Activated T-helper 1 cell treated with anti-CD3 and anti-CD28 coated beads, Interleukin-12 subunit alpha, Interleukin-12 subunit beta, Interleukin-2, Interleukin-4 antibody, amounts not matched to agents 30 ng/mL and 10 ng/mL and 1 ng/mL, durations not matched to agents 14 hours and 24 hours and 36 hours (primary cell): ENCODE data around the gene TATDN2. TPM values are rescaled to one million over a fixed set of nuclear protein-coding genes. Genes with fewer than 3 reads are reported as not detected.
"Not testable (repeated sequence)": the region's sequence is repeated elsewhere in the genome, so short reads cannot be mapped to it uniquely, and the experiment has no call there.

Source experiments
- DNase-seq: peaks from one replicate; pipeline ENCODE4 v3.0.0; 2021; ENCODE audit warnings: low spot score
- H3K27ac Mint-ChIP-seq: one replicate; pipeline ENCODE4 v1.8.0; 2021; ENCODE audit warnings: mild to moderate bottlenecking, mixed read lengths
- H3K27me3 Mint-ChIP-seq: one replicate; pipeline ENCODE4 v1.8.0; 2022; ENCODE audit warnings: mild to moderate bottlenecking, moderate library complexity, mixed read lengths; ENCODE audit not compliant: insufficient read depth
- H3K36me3 Mint-ChIP-seq: one replicate; pipeline ENCODE4 v1.8.0; 2021; ENCODE audit warnings: low read depth, mixed read lengths
- H3K4me1 Mint-ChIP-seq: one replicate; pipeline ENCODE4 v1.8.0; 2021; ENCODE audit warnings: low read depth, mixed read lengths
- H3K4me3 Mint-ChIP-seq: one replicate; pipeline ENCODE4 v1.8.0; 2021; ENCODE audit warnings: mild to moderate bottlenecking, moderate library complexity, mixed read lengths
- H3K9me3 Mint-ChIP-seq: one replicate; pipeline ENCODE4 v1.8.0; 2021; ENCODE audit warnings: mixed read lengths
- intact Hi-C: fragments of 100-400 bp; cut with micrococcal nuclease; formaldehyde crosslinking; loops from one replicate; pipeline ENCODE4 v1.15.1; 2024
- total RNA-seq: library from RNA; stranded (reverse); gene quantifications from 2 replicates; pipeline ENCODE4 v1.2.3, GENCODE V29; 2022

TATDN2 gene
- total RNA-seq, 1 donor from 2014 or later = 80.4 TPM

DNA sequence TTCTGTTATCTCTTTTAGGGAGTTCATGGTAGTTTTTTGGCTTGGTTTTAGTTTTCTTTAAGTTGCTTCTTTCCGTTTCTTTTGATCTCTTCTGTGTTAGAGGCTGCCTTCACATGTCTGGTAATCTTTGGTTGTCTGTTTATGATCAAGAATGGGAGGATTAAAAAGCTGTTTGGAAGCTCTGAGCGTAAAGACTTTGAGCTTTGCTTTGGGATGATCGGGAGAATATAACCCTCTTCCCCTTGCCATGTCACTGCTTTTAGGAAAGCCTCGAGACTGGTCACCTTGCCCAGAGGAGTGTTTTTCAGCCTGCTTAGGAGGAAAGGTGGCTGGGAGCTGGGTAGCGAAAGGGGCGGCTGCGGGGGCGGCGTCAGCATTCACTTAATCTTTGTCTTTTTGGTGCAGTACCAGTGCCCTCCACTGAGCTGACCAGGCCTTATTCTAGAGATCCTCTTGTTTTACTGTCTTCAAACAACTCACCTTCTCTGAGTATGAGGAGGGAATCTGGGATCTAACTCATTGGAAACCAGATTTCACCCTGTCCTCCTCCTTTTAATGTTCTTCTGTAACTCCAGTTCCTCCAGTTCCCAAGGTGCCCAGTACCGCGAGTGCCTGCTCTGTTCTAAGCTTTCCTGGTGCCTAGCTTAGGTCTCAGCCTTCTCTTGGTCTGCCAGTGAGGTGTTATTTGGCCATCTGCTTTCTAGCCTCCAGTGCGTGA is 15.5 kb downstream of the TATDN2 start:
- peaks cover 74% of the 10 kb centered on the region for H3K4me1 Mint-ChIP-seq
- H3K4me3 Mint-ChIP-seq = peak overlapping the region; percentile 79
- H3K9me3 Mint-ChIP-seq = no peaks in the 10 kb centered on the region
- peaks cover 63% of the 10 kb centered on the region for H3K36me3 Mint-ChIP-seq
- H3K27ac Mint-ChIP-seq = peak overlapping the region; percentile 80
- intact Hi-C loops = loop anchor here (1.0 to 5.0 kb wide), 5 partner anchors 14 to 148 kb away; partner anchors contain the start of gene VHL
- H3K27me3 Mint-ChIP-seq = no peaks in the 10 kb centered on the region
- peak; percentile 51 for DNase-seq

DNA sequence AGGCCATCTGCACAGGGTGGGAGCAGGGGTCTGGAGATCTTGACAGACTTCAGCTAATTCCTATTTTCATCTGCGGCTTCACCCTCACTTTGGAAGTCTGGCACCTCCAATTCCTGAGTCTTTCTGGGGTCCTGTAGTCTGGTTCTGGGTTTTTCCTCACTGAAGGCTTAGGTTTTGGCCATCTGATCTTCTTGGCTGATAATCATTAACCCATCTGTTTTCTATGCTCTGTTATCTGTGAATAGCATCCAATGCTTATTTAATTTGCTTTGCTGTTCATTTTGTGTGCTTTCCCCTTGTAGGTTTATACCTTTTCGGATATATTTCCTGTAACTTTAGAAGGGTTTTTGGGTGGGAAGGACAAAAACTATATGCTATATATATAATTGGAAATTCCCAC is 17.6 kb downstream of the TATDN2 start:
- intact Hi-C loops = no loop called here
- peak overlapping the region; percentile 65 for H3K27ac Mint-ChIP-seq
- no peaks in the 10 kb centered on the region for H3K9me3 Mint-ChIP-seq
- no peaks in the 10 kb centered on the region for H3K27me3 Mint-ChIP-seq
- peaks cover 57% of the 10 kb centered on the region for H3K36me3 Mint-ChIP-seq
- DNase-seq = no peak
- H3K4me3 Mint-ChIP-seq = peak overlapping the region; percentile 65
- H3K4me1 Mint-ChIP-seq = peaks cover 63% of the 10 kb centered on the region

DNA sequence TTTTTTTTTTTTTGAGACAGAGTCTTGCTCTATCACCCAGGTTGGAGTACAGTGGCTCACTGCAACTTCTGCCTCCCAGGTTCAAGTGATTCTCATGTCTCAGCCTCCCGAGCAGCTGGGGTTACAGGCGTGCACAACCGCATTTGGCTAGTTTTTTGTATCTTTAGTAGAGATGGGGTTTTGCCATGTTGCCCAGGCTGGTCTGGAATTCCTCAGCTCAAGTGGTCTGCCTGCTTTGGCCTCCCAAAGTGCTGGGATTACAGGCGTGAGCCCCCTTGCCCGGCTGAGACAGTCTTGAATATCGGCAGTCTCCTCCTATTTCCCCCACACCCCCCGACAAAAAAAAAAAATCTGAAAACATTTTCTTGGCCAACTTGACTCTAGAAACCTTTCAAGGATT is 18.7 kb downstream of the TATDN2 start:
- H3K27me3 Mint-ChIP-seq, DNase-seq, H3K27ac Mint-ChIP-seq, H3K9me3 Mint-ChIP-seq, intact Hi-C loops: not testable (repeated sequence)
- H3K4me3 Mint-ChIP-seq = peak overlapping the region; percentile 34
- H3K36me3 Mint-ChIP-seq = peaks cover 53% of the 10 kb centered on the region
- H3K4me1 Mint-ChIP-seq = peaks cover 58% of the 10 kb centered on the region

DNA sequence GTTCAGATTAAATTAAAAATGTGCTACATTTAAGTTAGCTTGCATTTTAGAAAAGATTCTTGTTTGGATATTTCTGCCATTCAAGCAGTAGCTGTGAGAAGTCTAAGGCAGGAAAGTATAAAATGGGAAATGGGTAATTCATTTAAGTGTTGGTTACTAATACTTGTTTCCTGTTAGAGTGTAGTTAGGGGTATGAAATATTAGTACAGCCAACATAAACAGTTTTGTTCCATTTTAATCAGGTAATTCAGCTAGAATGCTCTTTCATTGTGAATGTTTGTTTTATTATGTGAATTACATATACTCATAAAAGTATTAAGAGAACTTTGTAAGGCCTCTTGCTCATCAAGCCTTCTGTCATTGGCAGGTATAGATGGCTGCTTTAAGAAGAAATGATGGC is 19.9 kb downstream of the TATDN2 start:
- Mint-ChIP-seq H3K4me1 (peaks cover 56% of the 10 kb centered on the region), H3K4me3 (no peak overlapping the region), H3K36me3 (peaks cover 51% of the 10 kb centered on the region), H3K27me3 (no peaks in the 10 kb centered on the region), H3K9me3 (no peaks in the 10 kb centered on the region), H3K27ac (no peak overlapping the region)
- intact Hi-C loops = no loop called here
- no peak for DNase-seq

DNA sequence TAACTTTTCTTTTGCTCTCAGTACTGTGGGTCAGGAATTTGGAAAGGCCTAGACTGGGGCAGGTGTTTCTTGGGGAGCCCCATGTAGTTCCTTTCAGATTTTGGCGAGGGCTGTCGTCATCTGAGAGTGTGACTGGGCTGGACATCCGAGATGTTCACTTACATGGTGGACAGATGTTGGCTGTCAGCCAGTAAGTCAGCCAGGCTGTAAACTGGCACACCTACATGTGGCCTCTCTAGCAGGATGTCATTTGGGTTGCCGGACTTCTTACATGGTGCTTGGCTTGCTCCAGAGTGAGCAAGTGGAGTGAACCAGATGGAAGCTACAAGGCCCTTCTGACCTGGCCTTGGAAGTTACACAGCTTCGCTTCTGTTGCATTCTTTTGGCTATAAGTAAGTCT is 20.7 kb downstream of the TATDN2 start:
- peaks cover 48% of the 10 kb centered on the region for H3K36me3 Mint-ChIP-seq
- no peak for DNase-seq
- intact Hi-C loops = no loop called here
- peak overlapping the region; percentile 29 for H3K27ac Mint-ChIP-seq
- H3K27me3 Mint-ChIP-seq = no peaks in the 10 kb centered on the region
- H3K4me1 Mint-ChIP-seq = peaks cover 56% of the 10 kb centered on the region
- no peak overlapping the region for H3K4me3 Mint-ChIP-seq
- H3K9me3 Mint-ChIP-seq = no peaks in the 10 kb centered on the region

DNA sequence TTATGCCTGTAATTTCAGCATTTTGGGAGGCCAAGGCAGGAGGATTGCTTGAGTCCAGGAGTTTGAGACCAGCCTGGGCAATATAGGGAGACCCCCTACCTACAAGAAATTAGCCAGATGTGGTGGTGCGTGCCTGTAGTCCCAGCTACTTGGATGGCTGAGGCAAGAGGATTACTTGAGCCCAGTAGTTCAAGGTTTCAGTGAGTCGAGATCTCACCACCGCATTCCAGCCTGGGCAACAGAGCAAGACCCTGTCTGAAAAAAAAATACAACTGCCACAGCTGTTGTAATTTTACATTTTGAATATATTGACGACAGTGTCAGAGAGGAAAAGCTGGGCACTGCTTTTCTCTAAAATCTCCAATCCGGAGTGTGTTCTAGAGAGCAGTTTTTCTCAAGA is 21.2 kb downstream of the TATDN2 start:
- DNase-seq = no peak
- intact Hi-C loops = no loop called here
- Mint-ChIP-seq H3K4me1 (peaks cover 56% of the 10 kb centered on the region), H3K27me3 (no peaks in the 10 kb centered on the region), H3K27ac (no peak overlapping the region), H3K4me3 (no peak overlapping the region), H3K9me3 (no peaks in the 10 kb centered on the region), H3K36me3 (peaks cover 50% of the 10 kb centered on the region)

DNA sequence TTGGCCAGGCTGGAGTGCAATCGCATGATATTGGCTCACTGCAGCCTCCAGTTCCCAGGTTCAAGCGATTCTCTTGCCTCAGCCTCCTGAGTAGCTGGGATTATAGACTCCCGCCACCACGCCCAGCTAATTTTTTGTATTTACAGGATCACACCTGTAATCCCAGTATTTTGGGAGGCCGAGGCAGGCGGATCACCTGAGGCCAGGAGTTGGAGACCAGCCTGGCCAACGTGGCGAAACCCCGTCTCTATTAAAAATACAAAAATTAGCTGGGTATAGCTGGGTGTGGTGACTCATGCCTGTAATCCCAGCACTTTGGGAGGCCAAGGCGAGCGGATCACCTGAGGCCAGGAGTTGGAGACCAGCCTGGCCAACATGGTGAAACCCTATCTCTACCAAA is 24.2 kb downstream of the TATDN2 start:
- H3K27me3 Mint-ChIP-seq, intact Hi-C loops, H3K4me3 Mint-ChIP-seq, H3K27ac Mint-ChIP-seq, DNase-seq, H3K9me3 Mint-ChIP-seq: not testable (repeated sequence)
- H3K36me3 Mint-ChIP-seq = peaks cover 41% of the 10 kb centered on the region
- peaks cover 41% of the 10 kb centered on the region for H3K4me1 Mint-ChIP-seq

DNA sequence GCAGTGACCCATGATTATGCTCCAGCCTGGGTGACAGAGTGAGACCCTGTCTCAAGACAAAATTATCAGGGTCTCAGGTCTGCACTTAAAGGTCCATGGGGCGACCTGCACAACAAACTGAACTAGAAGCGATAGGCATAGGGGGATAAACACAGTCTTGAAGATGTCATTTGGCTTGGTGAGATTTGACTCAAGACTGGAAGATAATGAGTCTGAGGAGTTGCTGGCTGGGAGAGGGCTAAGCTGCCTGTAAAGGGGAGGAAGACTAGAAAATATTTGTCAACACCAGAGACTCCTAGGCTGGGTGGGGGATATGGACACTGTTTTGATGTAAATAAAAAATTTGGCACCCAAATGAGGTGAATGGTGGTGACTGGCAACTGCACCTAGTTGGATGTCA is 24.7 kb downstream of the TATDN2 start:
- Mint-ChIP-seq H3K4me1 (peaks cover 41% of the 10 kb centered on the region), H3K36me3 (peaks cover 44% of the 10 kb centered on the region), H3K27ac (peak overlapping the region; percentile 76), H3K27me3 (no peaks in the 10 kb centered on the region), H3K4me3 (peak overlapping the region; percentile 4), H3K9me3 (no peaks in the 10 kb centered on the region)
- intact Hi-C loops = no loop called here
- DNase-seq = no peak

DNA sequence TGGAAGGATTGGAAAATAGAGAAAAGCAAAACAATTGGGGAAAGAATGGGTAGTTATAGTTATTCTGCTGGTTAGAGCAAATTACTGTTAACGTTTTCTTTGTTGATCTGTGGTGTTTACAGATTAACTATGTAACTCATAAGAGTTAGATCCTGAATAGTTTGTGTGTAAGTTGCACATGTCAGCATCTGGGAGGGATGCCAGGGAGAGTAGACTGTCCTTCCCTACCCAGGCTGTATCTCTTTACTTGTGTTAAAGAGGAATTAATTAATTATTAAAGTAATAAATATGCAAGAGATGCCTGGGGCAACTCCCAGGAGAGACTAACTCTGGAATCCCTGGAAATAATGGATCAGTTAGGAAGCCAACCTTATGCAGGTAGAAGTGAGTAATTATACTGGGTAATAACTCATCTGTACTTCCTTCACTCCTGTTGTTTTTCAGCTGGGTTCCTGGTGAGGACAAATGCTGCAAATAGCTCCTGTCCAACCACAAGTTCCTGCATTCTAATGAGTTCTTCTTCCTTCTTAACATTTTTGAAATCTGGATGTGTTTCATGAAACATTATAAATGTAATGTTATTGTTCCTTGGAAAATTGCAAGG is 25.5 kb downstream of the TATDN2 start:
- intact Hi-C loops = no loop called here
- Mint-ChIP-seq H3K9me3 (no peaks in the 10 kb centered on the region), H3K27ac (peak overlapping the region; percentile 6), H3K27me3 (no peaks in the 10 kb centered on the region), H3K4me3 (peak overlapping the region; percentile 15), H3K36me3 (peaks cover 43% of the 10 kb centered on the region), H3K4me1 (peaks cover 38% of the 10 kb centered on the region)
- DNase-seq = no peak

DNA sequence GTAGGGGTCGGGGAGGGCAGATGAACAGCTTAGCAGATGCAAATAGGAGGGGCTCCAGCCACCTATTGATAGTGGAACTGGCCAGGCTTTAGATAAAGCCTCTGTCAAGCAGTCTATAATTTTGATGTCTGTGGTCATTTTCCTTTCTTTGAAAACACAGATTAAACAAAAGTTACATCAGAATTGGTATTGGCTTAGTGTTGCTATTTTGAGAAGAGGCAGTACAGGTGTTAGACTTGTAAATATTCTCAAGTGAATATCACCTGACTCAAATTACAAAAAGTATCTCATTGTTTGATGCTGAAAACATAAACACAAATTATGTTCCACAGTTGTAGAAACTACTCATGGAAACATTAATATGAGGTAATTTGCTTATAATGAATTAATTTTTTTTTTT is 26.3 kb downstream of the TATDN2 start:
- H3K27ac Mint-ChIP-seq = no peak overlapping the region

DNA sequence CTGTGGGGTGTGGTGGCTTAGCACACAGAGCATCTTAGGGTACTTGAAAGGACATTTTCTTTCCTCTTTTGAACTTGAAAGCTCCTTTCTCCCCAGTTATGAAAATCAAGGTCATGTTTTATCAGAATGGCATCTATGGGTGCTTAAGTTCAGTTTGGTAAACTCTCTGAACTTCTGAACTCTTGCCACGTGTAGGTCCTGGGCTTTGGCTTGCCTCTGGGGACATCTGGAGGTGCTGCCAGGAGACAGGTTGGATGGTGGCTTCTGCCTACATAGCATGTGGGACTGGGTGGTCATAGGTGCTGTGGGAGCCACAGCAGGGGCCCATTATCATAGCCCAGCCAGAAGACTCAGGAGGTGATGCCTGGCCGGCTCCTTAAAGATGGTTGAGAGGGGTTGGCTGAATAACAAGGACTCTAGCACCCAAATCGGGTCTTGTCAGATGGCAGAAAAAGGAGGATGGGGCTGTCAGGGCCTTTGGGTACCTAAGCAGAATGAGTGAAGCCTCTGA is 28.9 kb downstream of the TATDN2 start:
- Mint-ChIP-seq H3K27me3 (no peaks in the 10 kb centered on the region), H3K27ac (peak overlapping the region; percentile 14), H3K4me3 (no peak overlapping the region), H3K4me1 (peaks cover 48% of the 10 kb centered on the region), H3K9me3 (no peaks in the 10 kb centered on the region), H3K36me3 (peaks cover 54% of the 10 kb centered on the region)
- intact Hi-C loops = no loop called here
- no peak for DNase-seq

More for the DNA sequence above, 26.3 kb downstream of the TATDN2 start:
- Mint-ChIP-seq H3K4me1 (peaks cover 42% of the 10 kb centered on the region), H3K36me3 (peaks cover 44% of the 10 kb centered on the region), H3K9me3 (no peaks in the 10 kb centered on the region), H3K4me3 (no peak overlapping the region), H3K27me3 (no peaks in the 10 kb centered on the region)
- DNase-seq = no peak
- intact Hi-C loops = no loop called here

DNA sequence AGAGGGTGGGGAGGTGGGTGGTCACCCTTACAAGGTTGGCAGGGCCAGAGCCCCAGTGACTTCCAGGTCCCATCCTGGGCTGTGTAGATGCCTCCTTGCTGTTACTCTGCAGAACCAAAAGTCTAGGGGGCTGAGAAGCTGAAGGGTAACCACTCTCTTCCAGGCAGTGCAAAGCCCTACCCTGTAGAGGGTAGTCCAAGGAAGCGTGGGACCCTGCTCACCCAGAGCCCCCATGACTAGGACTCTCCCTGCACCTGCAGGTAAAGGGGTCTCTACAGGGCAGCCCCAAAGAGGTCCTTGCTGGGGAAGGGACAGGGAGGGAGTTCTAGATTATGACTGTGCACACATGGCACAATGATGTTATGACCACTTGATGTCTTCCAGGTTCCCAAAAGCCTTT is 30.2 kb downstream of the TATDN2 start:
- Mint-ChIP-seq H3K36me3 (peaks cover 53% of the 10 kb centered on the region), H3K4me1 (peaks cover 51% of the 10 kb centered on the region), H3K9me3 (no peaks in the 10 kb centered on the region), H3K27me3 (no peaks in the 10 kb centered on the region), H3K27ac (peak overlapping the region; percentile 34), H3K4me3 (no peak overlapping the region)
- DNase-seq = no peak
- intact Hi-C loops = no loop called here

DNA sequence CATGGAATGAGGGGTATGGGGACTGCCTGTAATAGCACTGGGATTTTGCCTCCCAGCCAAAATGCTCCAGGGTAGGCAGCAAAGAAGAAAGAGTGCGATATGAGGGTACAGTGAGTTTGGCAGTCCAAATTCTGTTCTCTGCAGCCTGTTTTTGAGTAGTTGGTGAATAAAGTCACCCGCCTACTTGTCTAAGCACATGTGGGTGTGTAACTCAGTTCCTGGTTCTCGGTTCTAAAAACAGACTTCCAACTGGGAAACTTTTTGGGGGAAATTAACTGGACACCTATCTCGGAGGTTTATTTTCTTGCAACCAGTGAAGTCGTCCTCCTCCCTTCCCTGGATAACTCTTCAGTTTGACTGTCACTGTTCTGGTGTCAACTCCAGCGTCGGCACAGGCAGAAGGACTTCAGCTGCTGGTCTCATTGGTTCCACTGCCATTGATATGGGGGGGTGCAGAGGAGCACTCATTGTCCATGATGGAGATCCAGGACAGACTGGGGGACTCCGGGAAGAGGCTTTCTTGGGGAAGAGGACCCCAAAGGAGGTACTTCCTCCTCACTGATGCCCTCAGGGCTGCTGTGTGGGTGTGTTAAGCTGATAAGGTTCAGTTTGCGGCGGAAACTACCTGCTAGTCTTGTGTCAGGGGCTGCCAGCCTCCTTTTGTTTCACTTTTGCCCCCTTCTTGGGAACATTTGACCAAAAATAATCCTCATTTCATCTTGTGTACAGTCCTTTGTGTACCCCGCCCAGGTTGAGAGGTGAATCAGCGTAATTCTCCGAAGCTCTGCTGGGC is 31.3 kb downstream of the TATDN2 start:
- Mint-ChIP-seq H3K9me3 (no peaks in the 10 kb centered on the region), H3K4me3 (no peak overlapping the region), H3K27ac (peak overlapping the region; percentile 52), H3K36me3 (peaks cover 48% of the 10 kb centered on the region), H3K4me1 (peaks cover 51% of the 10 kb centered on the region), H3K27me3 (no peaks in the 10 kb centered on the region)
- intact Hi-C loops = no loop called here
- no peak for DNase-seq
